ENCODE results near the gene CAPN15. TPM values are rescaled to one million over a fixed set of nuclear protein-coding genes. Genes with fewer than 3 reads are reported as not detected.

Gene CAPN15
- total RNA-seq, 1 experiment from 2014 or later: 76.4 TPM

DNA sequence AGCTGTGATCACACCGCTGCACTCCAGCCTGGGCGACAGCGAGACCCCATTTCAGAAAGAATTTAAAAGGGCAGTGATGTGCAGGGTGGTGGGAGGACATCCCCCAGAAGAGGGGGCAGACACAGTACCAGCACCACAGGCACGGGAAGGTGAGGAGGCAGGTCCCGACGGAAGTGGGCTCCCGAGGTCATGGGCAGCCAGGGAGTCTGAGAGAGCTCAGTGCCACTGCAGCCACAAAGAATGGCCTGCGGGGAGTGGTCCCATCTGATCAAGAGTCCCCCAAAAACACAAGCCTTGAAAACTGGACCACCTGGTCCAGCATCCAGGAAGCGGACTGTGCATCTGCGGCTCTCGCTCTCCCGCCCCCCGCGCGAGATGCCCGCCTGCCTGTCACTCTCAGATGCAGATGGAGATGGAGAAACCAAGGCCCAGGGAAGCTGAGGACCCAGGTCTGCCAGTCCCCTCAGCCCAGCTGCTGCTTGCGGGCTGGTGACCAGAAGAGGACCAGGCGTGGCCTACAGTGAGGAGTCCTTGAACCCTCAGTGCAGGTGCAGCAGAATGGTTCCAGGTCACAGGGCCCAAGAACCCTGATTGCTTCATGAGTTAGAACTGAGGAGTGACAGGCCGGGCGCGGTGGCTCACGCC lies 4.3 kb upstream of the CAPN15 start:
- Histone ChIP-seq H4K5ac (ENCODE audit: insufficient read length, low read depth, low read length) (no peak overlapping the region), H3K4me2 (ENCODE audit: insufficient read depth, insufficient read length, low read length) (no peak overlapping the region), H4K91ac (ENCODE audit: insufficient read length, low read depth, low read length) (no peak overlapping the region), H2BK5ac (ENCODE audit: insufficient read length, low read length) (no peak overlapping the region), H2BK15ac (ENCODE audit: low read depth, low read length) (no peak overlapping the region), H3K27me3 (ENCODE audit: insufficient read depth, low read length) (no peaks in the 10 kb centered on the region), H3K56ac (ENCODE audit: insufficient read length, low read depth, low read length) (no peak overlapping the region), H3K79me1 (ENCODE audit: insufficient read depth, low read depth, low read length, poor library complexity, severe bottlenecking) (no peaks in the 10 kb centered on the region), H3K14ac (ENCODE audit: insufficient read depth, low read length) (no peak overlapping the region), H3K9me3 (ENCODE audit: control insufficient read depth, low read depth, low read length) (no peaks in the 10 kb centered on the region), H4K20me1 (ENCODE audit: control insufficient read depth, insufficient read depth, insufficient read length) (no peaks in the 10 kb centered on the region), H3T11ph (ENCODE audit: low read length) (no peak overlapping the region), H2AFZ (ENCODE audit: low read length) (no peak overlapping the region), H2AK5ac (ENCODE audit: insufficient read length, low read length) (no peak overlapping the region), H3K4ac (ENCODE audit: low read depth, low read length) (no peak overlapping the region), H2BK12ac (ENCODE audit: insufficient read length, low read depth, low read length) (no peak overlapping the region), H3K27ac (ENCODE audit: insufficient read length, low read depth, low read length) (no peak overlapping the region), H3K79me2 (ENCODE audit: insufficient read depth, low read length) (no peaks in the 10 kb centered on the region; the same call in 1 of the 2 replicates), H3K23ac (ENCODE audit: insufficient read length, low read depth, low read length) (no peak overlapping the region), H2BK20ac (ENCODE audit: low read depth, low read length, poor library complexity, severe bottlenecking) (no peak overlapping the region), H3K9ac (ENCODE audit: extremely low read depth, insufficient read length, low read length) (no peak overlapping the region), H2BK120ac (ENCODE audit: low read depth, low read length, poor library complexity, severe bottlenecking) (no peak overlapping the region), H4K8ac (replicated peaks; ENCODE audit: insufficient read length, low read depth, low read length) (no peak overlapping the region), H3K4me1 (ENCODE audit: insufficient read depth, low read length) (no peaks in the 10 kb centered on the region), H3K23me2 (ENCODE audit: insufficient read length, low read depth, low read length, poor library complexity, severe bottlenecking) (peaks cover 6% of the 10 kb centered on the region), H3K18ac (ENCODE audit: insufficient read length, low read depth, low read length) (no peak overlapping the region)
- TF ChIP-seq, protein P1, sequence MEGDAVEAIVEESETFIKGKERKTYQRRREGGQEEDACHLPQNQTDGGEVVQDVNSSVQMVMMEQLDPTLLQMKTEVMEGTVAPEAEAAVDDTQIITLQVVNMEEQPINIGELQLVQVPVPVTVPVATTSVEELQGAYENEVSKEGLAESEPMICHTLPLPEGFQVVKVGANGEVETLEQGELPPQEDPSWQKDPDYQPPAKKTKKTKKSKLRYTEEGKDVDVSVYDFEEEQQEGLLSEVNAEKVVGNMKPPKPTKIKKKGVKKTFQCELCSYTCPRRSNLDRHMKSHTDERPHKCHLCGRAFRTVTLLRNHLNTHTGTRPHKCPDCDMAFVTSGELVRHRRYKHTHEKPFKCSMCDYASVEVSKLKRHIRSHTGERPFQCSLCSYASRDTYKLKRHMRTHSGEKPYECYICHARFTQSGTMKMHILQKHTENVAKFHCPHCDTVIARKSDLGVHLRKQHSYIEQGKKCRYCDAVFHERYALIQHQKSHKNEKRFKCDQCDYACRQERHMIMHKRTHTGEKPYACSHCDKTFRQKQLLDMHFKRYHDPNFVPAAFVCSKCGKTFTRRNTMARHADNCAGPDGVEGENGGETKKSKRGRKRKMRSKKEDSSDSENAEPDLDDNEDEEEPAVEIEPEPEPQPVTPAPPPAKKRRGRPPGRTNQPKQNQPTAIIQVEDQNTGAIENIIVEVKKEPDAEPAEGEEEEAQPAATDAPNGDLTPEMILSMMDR (conservative IDR thresholded peaks at IDR 0.05): no peak
- DNase-seq: no peak
- Mint-ChIP-seq H3K27me3 (ENCODE audit: low read depth) (no peaks in the 10 kb centered on the region; the same call in 1 of the 2 replicates), H3K36me3 (ENCODE audit: insufficient read depth in 1 of 3, low read depth in 3 of 3) (peaks cover 0 to 16% (median 13%) of the 10 kb centered on the region in 3 experiments; a peak in 5 of 7 replicates), H3K9me3 (no peaks in the 10 kb centered on the region), H3K27ac (peak overlapping the region in 1 of 3 experiments; percentile 67; a peak in 3 of 7 replicates), H3K4me3 (no peak overlapping the region), H3K4me1 (peaks cover 7 to 8% of the 10 kb centered on the region in 2 experiments)
- no CpG with 5 or more reads among the region's 22 CpGs for WGBS (ENCODE audit: extremely low coverage, insufficient read length, low lambda C conversion rate)

All from H9 (cell line).